ENCODE results near the gene WWOX. TPM values are rescaled to one million over a fixed set of nuclear protein-coding genes. Genes with fewer than 3 reads are reported as not detected.

Gene WWOX
- total RNA-seq, 1 donor from 2014 or later, result 18.6 TPM

- H3K36me3 Mint-ChIP-seq (ENCODE audit: low read depth, unreplicated experiment), result no peaks in the 10 kb centered on the region
- no peak for TF ChIP-seq CTCF (IDR thresholded peaks at IDR 0.05; ENCODE audit: unreplicated experiment)
- H3K27me3 Mint-ChIP-seq (ENCODE audit: unreplicated experiment), result peaks cover 2% of the 10 kb centered on the region
- H3K4me1 Mint-ChIP-seq (ENCODE audit: unreplicated experiment), result peaks cover 18% of the 10 kb centered on the region
- H3K4me3 Mint-ChIP-seq (ENCODE audit: unreplicated experiment), result no peak overlapping the region
- no peaks in the 10 kb centered on the region for H3K9me3 Mint-ChIP-seq (ENCODE audit: unreplicated experiment)
- H3K27ac Mint-ChIP-seq (ENCODE audit: unreplicated experiment), result no peak overlapping the region
- DNase-seq (ENCODE audit: low spot score), result no peak
These were observed 210.3 kb downstream of the WWOX start for GRCh38 chr16:78309763-78310162.

GRCh38 chr16:78310196-78310595 lies 210.7 kb downstream of the WWOX start:
- no peaks in the 10 kb centered on the region for H3K27me3 Mint-ChIP-seq (ENCODE audit: unreplicated experiment)
- no peaks in the 10 kb centered on the region for H3K9me3 Mint-ChIP-seq (ENCODE audit: unreplicated experiment)
- H3K4me3 Mint-ChIP-seq (ENCODE audit: unreplicated experiment), result no peak overlapping the region
- no peak for TF ChIP-seq CTCF (IDR thresholded peaks at IDR 0.05; ENCODE audit: unreplicated experiment)
- peaks cover 15% of the 10 kb centered on the region for H3K4me1 Mint-ChIP-seq (ENCODE audit: unreplicated experiment)
- no peaks in the 10 kb centered on the region for H3K36me3 Mint-ChIP-seq (ENCODE audit: low read depth, unreplicated experiment)
- DNase-seq (ENCODE audit: low spot score), result no peak
- no peak overlapping the region for H3K27ac Mint-ChIP-seq (ENCODE audit: unreplicated experiment)

- no peaks in the 10 kb centered on the region for H3K36me3 Mint-ChIP-seq (ENCODE audit: low read depth, unreplicated experiment)
- DNase-seq (ENCODE audit: low spot score), result no peak
- H3K27ac Mint-ChIP-seq (ENCODE audit: unreplicated experiment), result no peak overlapping the region
- peaks cover 15% of the 10 kb centered on the region for H3K4me1 Mint-ChIP-seq (ENCODE audit: unreplicated experiment)
- H3K4me3 Mint-ChIP-seq (ENCODE audit: unreplicated experiment), result no peak overlapping the region
- TF ChIP-seq CTCF (IDR thresholded peaks at IDR 0.05; ENCODE audit: unreplicated experiment), result no peak
- no peaks in the 10 kb centered on the region for H3K27me3 Mint-ChIP-seq (ENCODE audit: unreplicated experiment)
- H3K9me3 Mint-ChIP-seq (ENCODE audit: unreplicated experiment), result no peaks in the 10 kb centered on the region
These were observed 211.6 kb downstream of the WWOX start for GRCh38 chr16:78310990-78311561.

GRCh38 chr16:78311831-78312230 lies 212.4 kb downstream of the WWOX start:
- no peak overlapping the region for H3K4me3 Mint-ChIP-seq (ENCODE audit: unreplicated experiment)
- no peaks in the 10 kb centered on the region for H3K27me3 Mint-ChIP-seq (ENCODE audit: unreplicated experiment)
- no peaks in the 10 kb centered on the region for H3K9me3 Mint-ChIP-seq (ENCODE audit: unreplicated experiment)
- no peak for TF ChIP-seq CTCF (IDR thresholded peaks at IDR 0.05; ENCODE audit: unreplicated experiment)
- no peak for DNase-seq (ENCODE audit: low spot score)
- peaks cover 15% of the 10 kb centered on the region for H3K4me1 Mint-ChIP-seq (ENCODE audit: unreplicated experiment)
- H3K36me3 Mint-ChIP-seq (ENCODE audit: low read depth, unreplicated experiment), result no peaks in the 10 kb centered on the region
- no peak overlapping the region for H3K27ac Mint-ChIP-seq (ENCODE audit: unreplicated experiment)

GRCh38 chr16:78317564-78318240 lies 218.2 kb downstream of the WWOX start:
- TF ChIP-seq CTCF (IDR thresholded peaks at IDR 0.05; ENCODE audit: unreplicated experiment), result no peak
- Mint-ChIP-seq H3K4me3 (ENCODE audit: unreplicated experiment) (no peak overlapping the region), H3K27ac (ENCODE audit: unreplicated experiment) (no peak overlapping the region), H3K36me3 (ENCODE audit: low read depth, unreplicated experiment) (no peaks in the 10 kb centered on the region), H3K4me1 (ENCODE audit: unreplicated experiment) (no peaks in the 10 kb centered on the region), H3K9me3 (ENCODE audit: unreplicated experiment) (no peaks in the 10 kb centered on the region), H3K27me3 (ENCODE audit: unreplicated experiment) (no peaks in the 10 kb centered on the region)
- DNase-seq (ENCODE audit: low spot score), result no peak
